Measurements from ENCODE around the gene MPZL2.

DNA sequence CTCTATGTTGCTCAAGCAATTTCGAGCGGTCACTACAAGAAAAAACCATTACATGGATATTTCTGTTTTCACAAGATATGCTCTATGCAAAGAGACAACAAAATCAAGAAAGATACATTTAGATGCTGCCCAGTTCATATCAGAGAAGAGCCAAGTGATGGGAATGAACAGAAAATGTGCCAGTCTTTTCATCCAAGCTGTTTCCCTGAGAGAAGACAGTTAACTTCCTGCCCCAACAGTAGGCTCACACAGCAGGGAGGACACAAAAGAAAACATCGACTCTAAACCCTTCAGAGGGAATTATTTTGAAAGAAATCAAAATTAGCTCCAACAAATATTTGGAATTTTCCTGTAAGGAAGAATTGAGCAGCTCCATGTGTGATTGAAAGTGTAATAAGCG lies 50.9 kb downstream of the MPZL2 start:
- TF ChIP-seq, protein P1, sequence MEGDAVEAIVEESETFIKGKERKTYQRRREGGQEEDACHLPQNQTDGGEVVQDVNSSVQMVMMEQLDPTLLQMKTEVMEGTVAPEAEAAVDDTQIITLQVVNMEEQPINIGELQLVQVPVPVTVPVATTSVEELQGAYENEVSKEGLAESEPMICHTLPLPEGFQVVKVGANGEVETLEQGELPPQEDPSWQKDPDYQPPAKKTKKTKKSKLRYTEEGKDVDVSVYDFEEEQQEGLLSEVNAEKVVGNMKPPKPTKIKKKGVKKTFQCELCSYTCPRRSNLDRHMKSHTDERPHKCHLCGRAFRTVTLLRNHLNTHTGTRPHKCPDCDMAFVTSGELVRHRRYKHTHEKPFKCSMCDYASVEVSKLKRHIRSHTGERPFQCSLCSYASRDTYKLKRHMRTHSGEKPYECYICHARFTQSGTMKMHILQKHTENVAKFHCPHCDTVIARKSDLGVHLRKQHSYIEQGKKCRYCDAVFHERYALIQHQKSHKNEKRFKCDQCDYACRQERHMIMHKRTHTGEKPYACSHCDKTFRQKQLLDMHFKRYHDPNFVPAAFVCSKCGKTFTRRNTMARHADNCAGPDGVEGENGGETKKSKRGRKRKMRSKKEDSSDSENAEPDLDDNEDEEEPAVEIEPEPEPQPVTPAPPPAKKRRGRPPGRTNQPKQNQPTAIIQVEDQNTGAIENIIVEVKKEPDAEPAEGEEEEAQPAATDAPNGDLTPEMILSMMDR (conservative IDR thresholded peaks at IDR 0.05; ENCODE audit: low read length), result no peak
- no peak for TF ChIP-seq EZH2phosphoT487 (IDR thresholded peaks at IDR 0.05; ENCODE audit: borderline replicate concordance)

Measured in Loucy (cell line).